Measurements from ENCODE around the gene ADGRA1. TPM values are rescaled to one million over a fixed set of nuclear protein-coding genes. Genes with fewer than 3 reads are reported as not detected.

The ADGRA1 gene
- total and polyA plus RNA-seq, 2 of the 13 experiments (the other 11 are each of a cell fraction or from before 2014, with no cell fraction given) = not detected

DNA sequence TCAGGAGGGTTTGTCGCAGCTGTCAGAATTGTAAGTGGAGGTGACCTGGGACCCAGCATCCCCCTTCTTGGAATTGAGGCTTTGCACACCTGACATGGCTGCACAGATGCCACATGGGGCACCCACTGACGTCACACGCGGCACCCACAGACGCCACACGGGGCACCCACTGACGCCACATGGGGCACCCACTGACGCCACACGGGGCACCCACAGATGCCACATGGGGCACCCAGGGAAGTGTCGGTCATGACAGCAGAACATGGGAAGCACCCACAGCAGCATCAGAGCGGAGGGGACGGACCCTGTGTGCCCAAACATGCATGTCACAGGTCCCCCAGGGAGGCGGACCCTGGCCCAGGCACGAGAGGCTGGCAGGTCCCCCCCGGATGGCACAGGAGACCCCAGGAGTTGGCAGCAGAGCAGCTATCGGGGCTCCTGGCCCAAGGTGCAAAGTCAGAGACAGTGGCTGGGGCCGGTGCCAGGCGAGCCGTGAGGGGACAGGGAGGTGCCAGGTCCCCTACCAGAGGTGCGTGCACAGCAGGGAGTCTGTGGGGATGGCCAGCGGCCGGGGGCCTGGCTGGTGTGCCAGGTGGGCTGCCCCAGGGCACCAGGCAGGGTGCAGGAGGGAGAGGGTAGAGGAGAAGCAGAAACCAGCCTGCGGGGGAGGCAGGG lies 93.4 kb downstream of the ADGRA1 start:
- ATAC-seq = no peak
- Histone ChIP-seq H3K4me2 (ENCODE audit: low read depth, low read length) (no peak overlapping the region), H3K27ac (ENCODE audit: extremely low read length, insufficient read depth, low read length) (no peak overlapping the region), H3K9ac (ENCODE audit: insufficient read depth, low read depth, low read length) (no peak overlapping the region), H3K9me3 (ENCODE audit: low read length) (peaks cover 10% of the 10 kb centered on the region; the same call in 1 of the 2 replicates), H3K4me3 (replicated peaks in 1 of 3; ENCODE audit: insufficient read depth in 1 of 3, low read depth in 2 of 3, low read length in 3 of 3) (no peak overlapping the region), H2AFZ (ENCODE audit: low read length) (no peak overlapping the region), H3K36me3 (replicated peaks in 1 of 2; ENCODE audit: control insufficient read depth in 1 of 2, insufficient read depth in 2 of 2, low read length in 2 of 2) (no peaks in the 10 kb centered on the region), H4K20me1 (ENCODE audit: insufficient read depth, low read length) (no peaks in the 10 kb centered on the region), H3K4me1 (ENCODE audit: insufficient read depth, low read length) (no peaks in the 10 kb centered on the region), H3K79me2 (ENCODE audit: insufficient read depth, low read length) (no peaks in the 10 kb centered on the region), H3K27me3 (ENCODE audit: control insufficient read depth in 1 of 2, insufficient read depth in 2 of 2, low read length in 2 of 2) (peaks cover 4 to 27% of the 10 kb centered on the region in 2 experiments; a peak in 3 of 5 replicates)
- WGBS (ENCODE audit: low lambda C conversion rate) = 13% methylated on average over 18 of the region's 23 CpGs
- CTCF ChIA-PET (ENCODE audit: low intra/inter-chr PET ratio, low total read pairs) = no interaction called here
- TF ChIP-seq, protein P1, sequence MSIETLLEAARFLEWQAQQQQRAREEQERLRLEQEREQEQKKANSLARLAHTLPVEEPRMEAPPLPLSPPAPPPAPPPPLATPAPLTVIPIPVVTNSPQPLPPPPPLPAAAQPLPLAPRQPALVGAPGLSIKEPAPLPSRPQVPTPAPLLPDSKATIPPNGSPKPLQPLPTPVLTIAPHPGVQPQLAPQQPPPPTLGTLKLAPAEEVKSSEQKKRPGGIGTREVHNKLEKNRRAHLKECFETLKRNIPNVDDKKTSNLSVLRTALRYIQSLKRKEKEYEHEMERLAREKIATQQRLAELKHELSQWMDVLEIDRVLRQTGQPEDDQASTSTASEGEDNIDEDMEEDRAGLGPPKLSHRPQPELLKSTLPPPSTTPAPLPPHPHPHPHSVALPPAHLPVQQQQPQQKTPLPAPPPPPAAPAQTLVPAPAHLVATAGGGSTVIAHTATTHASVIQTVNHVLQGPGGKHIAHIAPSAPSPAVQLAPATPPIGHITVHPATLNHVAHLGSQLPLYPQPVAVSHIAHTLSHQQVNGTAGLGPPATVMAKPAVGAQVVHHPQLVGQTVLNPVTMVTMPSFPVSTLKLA (IDR thresholded peaks at IDR 0.05) = peak; percentile 15; the same call in 1 of the 2 replicates
- TF ChIP-seq CREB1 (IDR thresholded peaks at IDR 0.05) (peak; percentile 88), CREB1 (CRISPR knock-in tag; IDR thresholded peaks at IDR 0.05) (no peak), ZNF883 (CRISPR knock-in tag; IDR thresholded peaks at IDR 0.05; ENCODE audit: not compliant biosample characterization) (no peak)
- intact Hi-C loops (cut with micrococcal nuclease; ENCODE audit: unreplicated experiment) (no loop called here), in situ Hi-C loops (cut with HindIII; ENCODE audit: extremely low pct_ligation_motif_present, low pct_unique_long_range_greater_than_20kb) (no loop called here)
- BruUV-seq (replicated peaks) = no TSS peak
- POLR2A ChIA-PET = no interaction called here
- FAIRE-seq = no peak
- no peak for DNase-seq (ENCODE audit: low spot score)

Other genes with a start within 250 kb of the ADGRA1 start
- gene CFAP46, start 145.4 kb upstream of the ADGRA1 start, total RNA-seq (2016; rRNA removed; fragmentation: Illumina TruSeq; extraction: Trizol) = 0.74 and 0.84 TPM in 2 replicates
- gene CFAP46, start 145.4 kb upstream of the ADGRA1 start, polyA plus RNA-seq (2011; rRNA removed) = 0.10 and 0.24 TPM in 2 replicates
- 0.44 TPM in 1 of 2 replicates, not detected in the other for gene KNDC1, start 72.3 kb downstream of the ADGRA1 start, total RNA-seq (2016; rRNA removed; fragmentation: Illumina TruSeq; extraction: Trizol)
- gene KNDC1, start 72.3 kb downstream of the ADGRA1 start, polyA plus RNA-seq (2011; rRNA removed) = 0.56 and 0.69 TPM in 2 replicates
- not detected in 2 replicates for gene UTF1, start 142.3 kb downstream of the ADGRA1 start, total RNA-seq (2016; rRNA removed; fragmentation: Illumina TruSeq; extraction: Trizol)
- gene UTF1, start 142.3 kb downstream of the ADGRA1 start, polyA plus RNA-seq (2011; rRNA removed) = not detected in 2 replicates
- gene VENTX, start 149.9 kb downstream of the ADGRA1 start, total RNA-seq (2016; rRNA removed; fragmentation: Illumina TruSeq; extraction: Trizol) = not detected in 2 replicates
- not detected in 2 replicates for gene VENTX, start 149.9 kb downstream of the ADGRA1 start, polyA plus RNA-seq (2011; rRNA removed)
- 0.07 and 0.93 TPM in 2 replicates for gene ADAM8, start 188.9 kb downstream of the ADGRA1 start, total RNA-seq (2016; rRNA removed; fragmentation: Illumina TruSeq; extraction: Trizol)
- gene ADAM8, start 188.9 kb downstream of the ADGRA1 start, polyA plus RNA-seq (2011; rRNA removed) = 0.24 and 0.65 TPM in 2 replicates
- 34.5 and 44.1 TPM in 2 replicates for gene TUBGCP2, start 220.9 kb downstream of the ADGRA1 start, total RNA-seq (2016; rRNA removed; fragmentation: Illumina TruSeq; extraction: Trizol)
- 21.3 and 22.6 TPM in 2 replicates for gene TUBGCP2, start 220.9 kb downstream of the ADGRA1 start, polyA plus RNA-seq (2011; rRNA removed)
- gene ZNF511, start 221.0 kb downstream of the ADGRA1 start, total RNA-seq (2016; rRNA removed; fragmentation: Illumina TruSeq; extraction: Trizol) = 53.4 and 66.4 TPM in 2 replicates
- gene ZNF511, start 221.0 kb downstream of the ADGRA1 start, polyA plus RNA-seq (2011; rRNA removed) = 35.6 and 37.0 TPM in 2 replicates
- not detected in 2 replicates for gene CALY, start 249.0 kb downstream of the ADGRA1 start, total RNA-seq (2016; rRNA removed; fragmentation: Illumina TruSeq; extraction: Trizol)
- gene CALY, start 249.0 kb downstream of the ADGRA1 start, polyA plus RNA-seq (2011; rRNA removed) = 0.08 and 0.21 TPM in 2 replicates

Measured in HepG2 (cell line).